NCI-H1417 treated with DMSO at 0.1 percent for 48 hours (cell line): ENCODE results near the gene SPOCK1.
"Not testable (repeated sequence)": the region's sequence is repeated elsewhere in the genome, so short reads cannot be mapped to it uniquely, and the experiment has no call there.

Experiments used
- DNase-seq: peaks from one replicate; lab custom pipeline; 2025; lab: John Stamatoyannopoulos, UW

Gene SPOCK1

GRCh38 chr5:137016783-137017324 lies 482.3 kb downstream of the SPOCK1 start:
- no peak for DNase-seq

GRCh38 chr5:137015540-137016116 lies 483.5 kb downstream of the SPOCK1 start:
- DNase-seq, result no peak

GRCh38 chr5:137014731-137015130 lies 484.4 kb downstream of the SPOCK1 start:
- DNase-seq, result no peak

GRCh38 chr5:137010226-137010625 lies 488.9 kb downstream of the SPOCK1 start:
- DNase-seq, result no peak

GRCh38 chr5:137004279-137004678 lies 494.8 kb downstream of the SPOCK1 start:
- DNase-seq, result no peak

- DNase-seq, result no peak
Observed at GRCh38 chr5:137001026-137001569, 498.0 kb downstream of the SPOCK1 start.

- DNase-seq, result no peak
Observed at GRCh38 chr5:136999787-137000186, 499.3 kb downstream of the SPOCK1 start.

- DNase-seq, result no peak
Observed at GRCh38 chr5:136998854-136999357, 500.2 kb downstream of the SPOCK1 start.

GRCh38 chr5:136994154-136994553 lies 505.0 kb downstream of the SPOCK1 start:
- no peak for DNase-seq

- DNase-seq, result no peak
Observed at GRCh38 chr5:136992796-136993489, 506.2 kb downstream of the SPOCK1 start.

GRCh38 chr5:136985785-136986475 lies 513.2 kb downstream of the SPOCK1 start:
- DNase-seq, result no peak

- DNase-seq, result no peak
Observed at GRCh38 chr5:136984772-136985446, 514.2 kb downstream of the SPOCK1 start.

- DNase-seq, result no peak
Observed at GRCh38 chr5:136981936-136982335, 517.2 kb downstream of the SPOCK1 start.

GRCh38 chr5:136979131-136979530 lies 520.0 kb downstream of the SPOCK1 start:
- no peak for DNase-seq

- DNase-seq, result no peak
Observed at GRCh38 chr5:136963504-136963903, 535.6 kb downstream of the SPOCK1 start.

- DNase-seq, result no peak
Observed at GRCh38 chr5:136957428-136957827, 541.7 kb downstream of the SPOCK1 start.

GRCh38 chr5:136954142-136954541 lies 545.0 kb downstream of the SPOCK1 start:
- DNase-seq, result not testable (repeated sequence)

GRCh38 chr5:136953346-136954069 lies 545.6 kb downstream of the SPOCK1 start:
- not testable (repeated sequence) for DNase-seq

- no peak for DNase-seq
Observed at GRCh38 chr5:136927571-136927970, 571.6 kb downstream of the SPOCK1 start.

GRCh38 chr5:136926073-136926472 lies 573.1 kb downstream of the SPOCK1 start:
- no peak for DNase-seq
